ENCODE data around the gene ZNF750.

DNA sequence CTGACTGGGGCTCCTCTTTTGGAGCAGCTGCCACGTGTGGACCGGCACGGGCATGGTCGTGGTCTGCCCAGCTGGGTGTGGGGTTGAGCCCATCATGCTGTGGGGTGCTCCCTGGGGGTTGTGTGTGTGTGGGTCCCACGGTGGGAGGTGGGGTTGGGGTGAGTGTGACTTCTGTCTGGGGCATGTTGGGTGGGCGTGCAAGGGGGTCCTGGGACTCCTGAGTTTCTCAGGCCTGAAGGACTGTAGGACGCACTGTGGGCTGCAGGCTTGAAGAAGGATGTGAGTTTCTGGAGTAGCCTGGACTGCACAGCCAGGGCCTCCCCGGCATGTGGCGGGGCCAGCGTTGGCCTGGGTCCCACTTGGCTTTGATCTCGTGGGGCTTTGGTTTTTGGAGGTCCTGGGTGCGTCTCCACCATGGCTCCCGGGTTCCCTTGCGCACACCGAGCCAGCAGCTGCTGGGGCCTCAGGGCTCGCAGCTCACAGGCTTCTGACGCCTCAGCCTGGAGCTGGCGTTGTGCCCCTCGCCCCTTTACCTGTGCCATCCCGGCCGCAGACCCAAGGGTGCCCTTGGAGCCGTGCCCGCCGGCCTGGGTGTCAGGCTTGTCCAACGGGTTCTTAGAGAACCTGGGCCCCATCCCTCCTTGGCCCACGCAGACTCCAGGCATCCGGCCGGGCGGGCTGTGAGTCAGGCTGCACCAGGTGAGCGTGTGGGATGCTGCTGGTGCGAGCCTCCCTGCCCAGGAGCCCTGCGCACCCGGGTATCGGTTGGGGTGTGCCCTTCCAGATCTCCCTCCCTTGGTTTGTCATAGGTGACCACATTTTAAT is 34.4 kb upstream of the ZNF750 start:
- TF ChIP-seq, protein P1, sequence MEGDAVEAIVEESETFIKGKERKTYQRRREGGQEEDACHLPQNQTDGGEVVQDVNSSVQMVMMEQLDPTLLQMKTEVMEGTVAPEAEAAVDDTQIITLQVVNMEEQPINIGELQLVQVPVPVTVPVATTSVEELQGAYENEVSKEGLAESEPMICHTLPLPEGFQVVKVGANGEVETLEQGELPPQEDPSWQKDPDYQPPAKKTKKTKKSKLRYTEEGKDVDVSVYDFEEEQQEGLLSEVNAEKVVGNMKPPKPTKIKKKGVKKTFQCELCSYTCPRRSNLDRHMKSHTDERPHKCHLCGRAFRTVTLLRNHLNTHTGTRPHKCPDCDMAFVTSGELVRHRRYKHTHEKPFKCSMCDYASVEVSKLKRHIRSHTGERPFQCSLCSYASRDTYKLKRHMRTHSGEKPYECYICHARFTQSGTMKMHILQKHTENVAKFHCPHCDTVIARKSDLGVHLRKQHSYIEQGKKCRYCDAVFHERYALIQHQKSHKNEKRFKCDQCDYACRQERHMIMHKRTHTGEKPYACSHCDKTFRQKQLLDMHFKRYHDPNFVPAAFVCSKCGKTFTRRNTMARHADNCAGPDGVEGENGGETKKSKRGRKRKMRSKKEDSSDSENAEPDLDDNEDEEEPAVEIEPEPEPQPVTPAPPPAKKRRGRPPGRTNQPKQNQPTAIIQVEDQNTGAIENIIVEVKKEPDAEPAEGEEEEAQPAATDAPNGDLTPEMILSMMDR (IDR thresholded peaks at IDR 0.05; ENCODE audit: low read depth, low read length, missing input control), result no peak
- no peak for TF ChIP-seq RAD21 (IDR thresholded peaks at IDR 0.05)
- no peak for TF ChIP-seq YY1 (IDR thresholded peaks at IDR 0.05)
- TF ChIP-seq, protein P2, sequence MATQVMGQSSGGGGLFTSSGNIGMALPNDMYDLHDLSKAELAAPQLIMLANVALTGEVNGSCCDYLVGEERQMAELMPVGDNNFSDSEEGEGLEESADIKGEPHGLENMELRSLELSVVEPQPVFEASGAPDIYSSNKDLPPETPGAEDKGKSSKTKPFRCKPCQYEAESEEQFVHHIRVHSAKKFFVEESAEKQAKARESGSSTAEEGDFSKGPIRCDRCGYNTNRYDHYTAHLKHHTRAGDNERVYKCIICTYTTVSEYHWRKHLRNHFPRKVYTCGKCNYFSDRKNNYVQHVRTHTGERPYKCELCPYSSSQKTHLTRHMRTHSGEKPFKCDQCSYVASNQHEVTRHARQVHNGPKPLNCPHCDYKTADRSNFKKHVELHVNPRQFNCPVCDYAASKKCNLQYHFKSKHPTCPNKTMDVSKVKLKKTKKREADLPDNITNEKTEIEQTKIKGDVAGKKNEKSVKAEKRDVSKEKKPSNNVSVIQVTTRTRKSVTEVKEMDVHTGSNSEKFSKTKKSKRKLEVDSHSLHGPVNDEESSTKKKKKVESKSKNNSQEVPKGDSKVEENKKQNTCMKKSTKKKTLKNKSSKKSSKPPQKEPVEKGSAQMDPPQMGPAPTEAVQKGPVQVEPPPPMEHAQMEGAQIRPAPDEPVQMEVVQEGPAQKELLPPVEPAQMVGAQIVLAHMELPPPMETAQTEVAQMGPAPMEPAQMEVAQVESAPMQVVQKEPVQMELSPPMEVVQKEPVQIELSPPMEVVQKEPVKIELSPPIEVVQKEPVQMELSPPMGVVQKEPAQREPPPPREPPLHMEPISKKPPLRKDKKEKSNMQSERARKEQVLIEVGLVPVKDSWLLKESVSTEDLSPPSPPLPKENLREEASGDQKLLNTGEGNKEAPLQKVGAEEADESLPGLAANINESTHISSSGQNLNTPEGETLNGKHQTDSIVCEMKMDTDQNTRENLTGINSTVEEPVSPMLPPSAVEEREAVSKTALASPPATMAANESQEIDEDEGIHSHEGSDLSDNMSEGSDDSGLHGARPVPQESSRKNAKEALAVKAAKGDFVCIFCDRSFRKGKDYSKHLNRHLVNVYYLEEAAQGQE (IDR thresholded peaks at IDR 0.05), result no peak
- TF ChIP-seq HNF4A (conservative IDR thresholded peaks at IDR 0.05), result no peak
- no peak for TF ChIP-seq TAF1 (conservative IDR thresholded peaks at IDR 0.05)
- TF ChIP-seq, protein P3, sequence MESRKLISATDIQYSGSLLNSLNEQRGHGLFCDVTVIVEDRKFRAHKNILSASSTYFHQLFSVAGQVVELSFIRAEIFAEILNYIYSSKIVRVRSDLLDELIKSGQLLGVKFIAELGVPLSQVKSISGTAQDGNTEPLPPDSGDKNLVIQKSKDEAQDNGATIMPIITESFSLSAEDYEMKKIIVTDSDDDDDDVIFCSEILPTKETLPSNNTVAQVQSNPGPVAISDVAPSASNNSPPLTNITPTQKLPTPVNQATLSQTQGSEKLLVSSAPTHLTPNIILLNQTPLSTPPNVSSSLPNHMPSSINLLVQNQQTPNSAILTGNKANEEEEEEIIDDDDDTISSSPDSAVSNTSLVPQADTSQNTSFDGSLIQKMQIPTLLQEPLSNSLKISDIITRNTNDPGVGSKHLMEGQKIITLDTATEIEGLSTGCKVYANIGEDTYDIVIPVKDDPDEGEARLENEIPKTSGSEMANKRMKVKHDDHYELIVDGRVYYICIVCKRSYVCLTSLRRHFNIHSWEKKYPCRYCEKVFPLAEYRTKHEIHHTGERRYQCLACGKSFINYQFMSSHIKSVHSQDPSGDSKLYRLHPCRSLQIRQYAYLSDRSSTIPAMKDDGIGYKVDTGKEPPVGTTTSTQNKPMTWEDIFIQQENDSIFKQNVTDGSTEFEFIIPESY (IDR thresholded peaks at IDR 0.05), result no peak
- TF ChIP-seq, protein P4, sequence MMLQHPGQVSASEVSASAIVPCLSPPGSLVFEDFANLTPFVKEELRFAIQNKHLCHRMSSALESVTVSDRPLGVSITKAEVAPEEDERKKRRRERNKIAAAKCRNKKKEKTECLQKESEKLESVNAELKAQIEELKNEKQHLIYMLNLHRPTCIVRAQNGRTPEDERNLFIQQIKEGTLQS (IDR thresholded peaks at IDR 0.05), result no peak
